Liver (tissue), 9 donors: Measurements from ENCODE around the gene ATP2C2. TPM values are rescaled to one million over a fixed set of nuclear protein-coding genes. Genes with fewer than 3 reads are reported as not detected.

Source experiments
- DNase-seq: peaks from one replicate; pipeline ENCODE4 v3.0.0-alpha.2; 2017; ENCODE audit warnings: low spot score
- H3K27ac ChIP-seq, 2 donors: one replicate each; pipeline ENCODE4 v1.7.0; 2013; ENCODE audit warnings: inconsistent platforms in 2 of 2, low read length in 2 of 2, control low read depth in 1 of 2, low read depth in 1 of 2, mild to moderate bottlenecking in 1 of 2
- H3K27me3 ChIP-seq, 4 donors: one replicate each; pipeline versions ENCODE4 v1.6.1 to v1.7.0; 2013; ENCODE audit warnings: low read length in 3 of 4, inconsistent platforms in 1 of 4, mild to moderate bottlenecking in 1 of 4, moderate library complexity in 1 of 4; ENCODE audit not compliant: control insufficient read depth in 4 of 4, insufficient read depth in 4 of 4
- H3K36me3 ChIP-seq, 4 donors: one replicate each; pipeline versions ENCODE4 v1.6.1 to v1.7.0; 2013; ENCODE audit warnings: low read length in 3 of 4, mild to moderate bottlenecking in 3 of 4, low read depth in 1 of 4, moderate library complexity in 1 of 4; ENCODE audit not compliant: control insufficient read depth in 4 of 4, insufficient read depth in 3 of 4
- H3K4me1 ChIP-seq, 4 donors: one replicate each; pipeline versions ENCODE4 v1.6.1 to v1.7.0; 2013; ENCODE audit warnings: low read length in 3 of 4, mild to moderate bottlenecking in 3 of 4, moderate library complexity in 1 of 4; ENCODE audit not compliant: control insufficient read depth in 4 of 4, insufficient read depth in 4 of 4
- H3K4me3 ChIP-seq, 3 donors: one replicate each; pipeline versions ENCODE4 v1.6.1 to v1.7.0; 2013; ENCODE audit warnings: low read length in 3 of 3, control low read depth in 1 of 3, low read depth in 1 of 3, mild to moderate bottlenecking in 1 of 3
- H3K9ac ChIP-seq, 2 donors: one replicate each; pipeline ENCODE4 v1.7.0; 2013; ENCODE audit warnings: low read length in 2 of 2, mild to moderate bottlenecking in 2 of 2, moderate library complexity in 2 of 2, control low read depth in 1 of 2, low read depth in 1 of 2
- H3K9me3 ChIP-seq, 4 donors: one replicate each; pipeline versions ENCODE4 v1.6.1 to v1.7.0; 2013; ENCODE audit warnings: low read length in 3 of 4; ENCODE audit not compliant: control insufficient read depth in 4 of 4
- ATF3 ChIP-seq: IDR thresholded peaks from 2 replicates; pipeline ENCODE4 v1.6.1; 2016; ENCODE audit warnings: antibody characterized with exemption
- EGR1 ChIP-seq, 2 donors: IDR thresholded peaks; 2 replicates each; pipeline ENCODE4 v1.6.1; 2016 to 2018; ENCODE audit warnings: antibody characterized with exemption in 2 of 2, low read depth in 2 of 2
- FOXA1 ChIP-seq: IDR thresholded peaks from 2 replicates; pipeline ENCODE4 v1.6.1; 2016; ENCODE audit warnings: antibody characterized with exemption
- FOXA2 ChIP-seq: IDR thresholded peaks from 2 replicates; pipeline ENCODE4 v1.6.1; 2016; ENCODE audit warnings: antibody characterized with exemption
- GABPA ChIP-seq, 2 donors: IDR thresholded peaks in 1 of 2; conservative IDR thresholded peaks in 1 of 2; 2 replicates each; pipeline ENCODE4 v1.6.1; 2016; ENCODE audit warnings: antibody characterized with exemption in 2 of 2, mild to moderate bottlenecking in 1 of 2, moderate library complexity in 1 of 2
- HNF4A ChIP-seq, 2 donors: conservative IDR thresholded peaks; 2 replicates each; pipeline ENCODE4 v1.6.1; 2016; ENCODE audit warnings: antibody characterized with exemption in 2 of 2, mild to moderate bottlenecking in 2 of 2
- JUND ChIP-seq, 2 donors: IDR thresholded peaks; 2 replicates each; pipeline ENCODE4 v1.6.1; 2016; ENCODE audit warnings: antibody characterized with exemption in 2 of 2
- NR2F2 ChIP-seq: IDR thresholded peaks from 2 replicates; pipeline ENCODE4 v1.6.1; 2016; ENCODE audit warnings: antibody characterized with exemption
- RXRA ChIP-seq, 2 donors: IDR thresholded peaks; 2 replicates each; pipeline ENCODE4 v1.6.1; 2017 to 2018; ENCODE audit warnings: antibody characterized with exemption in 2 of 2, mild to moderate bottlenecking in 1 of 2
- SP1 ChIP-seq: IDR thresholded peaks from 2 replicates; pipeline ENCODE4 v1.6.1; 2018; ENCODE audit warnings: antibody characterized with exemption, mild to moderate bottlenecking
- TAF1 ChIP-seq: conservative IDR thresholded peaks from 2 replicates; pipeline ENCODE4 v1.6.1; 2016; ENCODE audit warnings: antibody characterized with exemption, mild to moderate bottlenecking
- YY1 ChIP-seq: IDR thresholded peaks from 2 replicates; pipeline ENCODE4 v1.6.1; 2016; ENCODE audit warnings: antibody characterized with exemption, mild to moderate bottlenecking
- ZBTB33 ChIP-seq: IDR thresholded peaks from 2 replicates; pipeline ENCODE4 v1.6.1; 2016; ENCODE audit warnings: antibody characterized with exemption
- WGBS: extraction: QIAGEN DNeasy Blood & Tissue Kit; methylation state at CpG from one replicate; pipeline ENCODE4 v1.1.7; 2013; 5-methylcytosine and 5-hydroxymethylcytosine counted together
- polyA plus RNA-seq, 2 donors: library from polyadenylated mRNA; stranded (reverse) in 1 of 2; unstranded in 1 of 2; fragments of 200-250 nt in 1 of 2; fragments of >200 nt in 1 of 2; fragmentation: Nextera tagmentation in 1 of 2; extraction: Ambion mirVana in 1 of 2; gene quantifications; one replicate each; pipeline versions ENCODE4 v1.2.1 to v1.2.3, GENCODE V29; 2013 to 2015
- total RNA-seq, 2 donors: library from RNA; depleted of rRNA; stranded (reverse); fragments of >200 nt; gene quantifications; one replicate each; pipeline ENCODE4 v1.2.3, GENCODE V29; 2014
- TF ChIP-seq, protein P1 (sequence below): fragments of 150-350 bp; IDR thresholded peaks from 2 replicates; pipeline ENCODE4 v1.5.1; 2017; ENCODE audit warnings: improper control_type of control experiment, low read depth, low read length; ENCODE audit not compliant: missing input control
- TF ChIP-seq, protein P2 (sequence below): IDR thresholded peaks from 2 replicates; pipeline ENCODE4 v1.6.1; 2016; ENCODE audit warnings: antibody characterized with exemption
- TF ChIP-seq, protein P3 (sequence below): IDR thresholded peaks from 2 replicates; pipeline ENCODE4 v1.6.1; 2016; ENCODE audit warnings: antibody characterized with exemption, mild to moderate bottlenecking
- donor health status: healthy.
- donor health status: healthy.
- donor health status: healthy.
- donor health status: healthy.
- donor health status: healthy.

The ATP2C2 gene
- total and polyA plus RNA-seq, 4 donors, result 0.05 to 0.33 (median 0.22) TPM

- TF ChIP-seq, protein P1, sequence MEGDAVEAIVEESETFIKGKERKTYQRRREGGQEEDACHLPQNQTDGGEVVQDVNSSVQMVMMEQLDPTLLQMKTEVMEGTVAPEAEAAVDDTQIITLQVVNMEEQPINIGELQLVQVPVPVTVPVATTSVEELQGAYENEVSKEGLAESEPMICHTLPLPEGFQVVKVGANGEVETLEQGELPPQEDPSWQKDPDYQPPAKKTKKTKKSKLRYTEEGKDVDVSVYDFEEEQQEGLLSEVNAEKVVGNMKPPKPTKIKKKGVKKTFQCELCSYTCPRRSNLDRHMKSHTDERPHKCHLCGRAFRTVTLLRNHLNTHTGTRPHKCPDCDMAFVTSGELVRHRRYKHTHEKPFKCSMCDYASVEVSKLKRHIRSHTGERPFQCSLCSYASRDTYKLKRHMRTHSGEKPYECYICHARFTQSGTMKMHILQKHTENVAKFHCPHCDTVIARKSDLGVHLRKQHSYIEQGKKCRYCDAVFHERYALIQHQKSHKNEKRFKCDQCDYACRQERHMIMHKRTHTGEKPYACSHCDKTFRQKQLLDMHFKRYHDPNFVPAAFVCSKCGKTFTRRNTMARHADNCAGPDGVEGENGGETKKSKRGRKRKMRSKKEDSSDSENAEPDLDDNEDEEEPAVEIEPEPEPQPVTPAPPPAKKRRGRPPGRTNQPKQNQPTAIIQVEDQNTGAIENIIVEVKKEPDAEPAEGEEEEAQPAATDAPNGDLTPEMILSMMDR, result no peak
- TF ChIP-seq NR2F2 (no peak), FOXA1 (no peak), YY1 (no peak), ZBTB33 (no peak), FOXA2 (no peak), HNF4A (conservative IDR thresholded peaks at IDR 0.05) (no peak)
- TF ChIP-seq, protein P2, sequence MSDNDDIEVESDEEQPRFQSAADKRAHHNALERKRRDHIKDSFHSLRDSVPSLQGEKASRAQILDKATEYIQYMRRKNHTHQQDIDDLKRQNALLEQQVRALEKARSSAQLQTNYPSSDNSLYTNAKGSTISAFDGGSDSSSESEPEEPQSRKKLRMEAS, result no peak
These were observed 19.9 kb upstream of the ATP2C2 start (continued) for GRCh38 chr16:84348386-84348888.

- no peak overlapping the region for H3K27ac ChIP-seq
- no peak for DNase-seq
- WGBS, result 65% methylated on average over 11 of the region's 11 CpGs
- H3K4me3 ChIP-seq, result no peak overlapping the region
- H3K4me1 ChIP-seq, result no peaks in the 10 kb centered on the region
- no peaks in the 10 kb centered on the region for H3K9me3 ChIP-seq
- TF ChIP-seq JUND (IDR thresholded peaks at IDR 0.05) (no peak), ZBTB33 (no peak), SP1 (no peak), EGR1 (IDR thresholded peaks at IDR 0.05; ENCODE audit: low read depth in 2 of 2) (no peak), TAF1 (no peak), RXRA (IDR thresholded peaks at IDR 0.05) (no peak), YY1 (no peak), NR2F2 (no peak), FOXA1 (no peak), ATF3 (no peak), GABPA (IDR thresholded peaks at IDR 0.05 in 1 of 2, conservative IDR thresholded peaks at IDR 0.05 in 1 of 2) (no peak), HNF4A (conservative IDR thresholded peaks at IDR 0.05) (no peak)
- TF ChIP-seq, protein P3, sequence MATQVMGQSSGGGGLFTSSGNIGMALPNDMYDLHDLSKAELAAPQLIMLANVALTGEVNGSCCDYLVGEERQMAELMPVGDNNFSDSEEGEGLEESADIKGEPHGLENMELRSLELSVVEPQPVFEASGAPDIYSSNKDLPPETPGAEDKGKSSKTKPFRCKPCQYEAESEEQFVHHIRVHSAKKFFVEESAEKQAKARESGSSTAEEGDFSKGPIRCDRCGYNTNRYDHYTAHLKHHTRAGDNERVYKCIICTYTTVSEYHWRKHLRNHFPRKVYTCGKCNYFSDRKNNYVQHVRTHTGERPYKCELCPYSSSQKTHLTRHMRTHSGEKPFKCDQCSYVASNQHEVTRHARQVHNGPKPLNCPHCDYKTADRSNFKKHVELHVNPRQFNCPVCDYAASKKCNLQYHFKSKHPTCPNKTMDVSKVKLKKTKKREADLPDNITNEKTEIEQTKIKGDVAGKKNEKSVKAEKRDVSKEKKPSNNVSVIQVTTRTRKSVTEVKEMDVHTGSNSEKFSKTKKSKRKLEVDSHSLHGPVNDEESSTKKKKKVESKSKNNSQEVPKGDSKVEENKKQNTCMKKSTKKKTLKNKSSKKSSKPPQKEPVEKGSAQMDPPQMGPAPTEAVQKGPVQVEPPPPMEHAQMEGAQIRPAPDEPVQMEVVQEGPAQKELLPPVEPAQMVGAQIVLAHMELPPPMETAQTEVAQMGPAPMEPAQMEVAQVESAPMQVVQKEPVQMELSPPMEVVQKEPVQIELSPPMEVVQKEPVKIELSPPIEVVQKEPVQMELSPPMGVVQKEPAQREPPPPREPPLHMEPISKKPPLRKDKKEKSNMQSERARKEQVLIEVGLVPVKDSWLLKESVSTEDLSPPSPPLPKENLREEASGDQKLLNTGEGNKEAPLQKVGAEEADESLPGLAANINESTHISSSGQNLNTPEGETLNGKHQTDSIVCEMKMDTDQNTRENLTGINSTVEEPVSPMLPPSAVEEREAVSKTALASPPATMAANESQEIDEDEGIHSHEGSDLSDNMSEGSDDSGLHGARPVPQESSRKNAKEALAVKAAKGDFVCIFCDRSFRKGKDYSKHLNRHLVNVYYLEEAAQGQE, result no peak
- no peak overlapping the region for H3K9ac ChIP-seq
- H3K27me3 ChIP-seq, result no peaks in the 10 kb centered on the region
- no peaks in the 10 kb centered on the region for H3K36me3 ChIP-seq
These were observed 18.3 kb upstream of the ATP2C2 start for GRCh38 chr16:84349862-84350684.
